GM12878 (cell line): ENCODE measurements around the gene LPA. TPM values are rescaled to one million over a fixed set of nuclear protein-coding genes. Genes with fewer than 3 reads are reported as not detected.

ENCODE experiments used
- ATAC-seq: fragments of 200-7000 bp; cut with Tn5 transposase; 3 replicates; pipeline ENCODE4 v1.9.1; 2020; ENCODE audit warnings: mild to moderate bottlenecking, moderate library complexity
- BruUV-seq: library from RNA; stranded (reverse); fragments of 400-500 nt; replicated peaks from 2 replicates; lab custom pipeline; 2021; lab: Mats Ljungman, UMichigan
- CTCF ChIA-PET: fragments of 300-600 bp; sonication (Branson Sonifier 250); formaldehyde crosslinking; extraction: SDS; loops from one replicate; lab custom pipeline; 2021; ENCODE audit warnings: inconsistent platforms; lab: Yijun Ruan, JAX
- POLR2A ChIA-PET: fragments of 350-600 bp; formaldehyde crosslinking; extraction: SDS; loops from one replicate; lab custom pipeline; 2021; ENCODE audit warnings: inconsistent platforms; lab: Charles Lee
- RAD21 ChIA-PET: fragments of 300-600 bp; sonication (Branson Sonifier 250); formaldehyde crosslinking; loops from one replicate; lab custom pipeline; 2023; ENCODE audit warnings: antibody characterized with exemption; ENCODE audit not compliant: unreplicated experiment; lab: Charles Lee
- SMC1A ChIA-PET: fragments of 300-600 bp; sonication (Branson Sonifier 250); formaldehyde crosslinking; loops from one replicate; lab custom pipeline; 2023; ENCODE audit not compliant: unreplicated experiment, uncharacterized antibody; lab: Charles Lee
- DNase-seq: peaks from one replicate; pipeline ENCODE4 v3.0.0-alpha.2; 2011; ENCODE audit warnings: low read depth, low spot score
- FAIRE-seq: peaks from 3 replicates; lab custom pipeline; 2011; peaks lifted over from hg19 to GRCh38; lab: Jason Lieb, UNC
- H2AFZ ChIP-seq: 2 replicates; pipeline ENCODE4 v1.6.0; 2011; ENCODE audit warnings: low read depth, low read length, control low read depth; ENCODE audit not compliant: control insufficient read depth
- H3K27ac ChIP-seq: 2 replicates; pipeline ENCODE4 v1.5.1; 2011; ENCODE audit warnings: control low read depth; ENCODE audit not compliant: control insufficient read depth, insufficient read depth
- H3K27me3 ChIP-seq, 2 experiments: replicated peaks in 1 of 2; 2 replicates each; pipeline versions ENCODE4 v1.6.0 to v1.6.1; 2011; ENCODE audit warnings: low read length in 1 of 2; ENCODE audit not compliant: control insufficient read depth in 2 of 2, insufficient read depth in 2 of 2
- H3K36me3 ChIP-seq, 2 experiments: 2 replicates each; pipeline ENCODE4 v1.5.1; 2011; ENCODE audit warnings: low read length in 1 of 2; ENCODE audit not compliant: control insufficient read depth in 2 of 2, insufficient read depth in 2 of 2
- H3K4me1 ChIP-seq: 2 replicates; pipeline ENCODE4 v1.6.1; 2011; ENCODE audit warnings: mild to moderate bottlenecking, low read length, moderate library complexity, mixed read lengths; ENCODE audit not compliant: control insufficient read depth, insufficient read depth
- H3K4me2 ChIP-seq: 2 replicates; pipeline ENCODE4 v1.6.0; 2011; ENCODE audit warnings: control low read depth; ENCODE audit not compliant: control insufficient read depth, insufficient read depth
- H3K4me3 ChIP-seq: fragments of 200-600 bp; sonication (generic); 2 replicates; pipeline ENCODE4 v1.5.1; 2016
- H3K79me2 ChIP-seq: 2 replicates; pipeline ENCODE4 v1.6.0; 2011; ENCODE audit warnings: low read length; ENCODE audit not compliant: control insufficient read depth, insufficient read depth
- H3K9ac ChIP-seq: 2 replicates; pipeline ENCODE4 v1.8.0; 2011; ENCODE audit warnings: low read length, control low read depth, mixed read lengths; ENCODE audit not compliant: control insufficient read depth, insufficient read depth
- H3K9me3 ChIP-seq: replicated peaks from 3 replicates; pipeline ENCODE4 v1.5.1; 2011; ENCODE audit warnings: mild to moderate bottlenecking, low read length; ENCODE audit not compliant: control insufficient read depth, insufficient read depth
- H4K20me1 ChIP-seq: 2 replicates; pipeline ENCODE4 v1.6.0; 2011; ENCODE audit not compliant: control insufficient read depth, insufficient read depth
- ASH2L ChIP-seq: fragments of 300-600, 200-600 bp; sonication (generic); IDR thresholded peaks from 2 replicates; pipeline ENCODE4 v1.6.1; 2017; ENCODE audit warnings: low read depth, mild to moderate bottlenecking, borderline replicate concordance
- ATF3 ChIP-seq: IDR thresholded peaks from 2 replicates; pipeline ENCODE4 v1.6.1; 2011; ENCODE audit warnings: low read depth, mild to moderate bottlenecking, low read length, moderate library complexity, borderline replicate concordance; ENCODE audit errors: extremely low read depth
- BCL3 ChIP-seq: IDR thresholded peaks from 2 replicates; pipeline ENCODE4 v1.6.1; 2011; ENCODE audit warnings: borderline replicate concordance, low read depth, mild to moderate bottlenecking, moderate library complexity, low read length; ENCODE audit not compliant: insufficient read depth, poor library complexity, severe bottlenecking
- BCLAF1 ChIP-seq: fragments of 450-650 bp; IDR thresholded peaks from 2 replicates; pipeline ENCODE4 v1.6.1; 2017; ENCODE audit warnings: antibody characterized with exemption, mild to moderate bottlenecking, moderate library complexity
- CHD1 ChIP-seq: IDR thresholded peaks from 2 replicates; pipeline ENCODE4 v1.6.1; 2012; ENCODE audit warnings: low read depth, low read length, improper control_type of control experiment
- MEF2A ChIP-seq: IDR thresholded peaks from 2 replicates; pipeline ENCODE4 v1.6.1; 2011; ENCODE audit warnings: low read depth, mild to moderate bottlenecking, low read length, moderate library complexity; ENCODE audit not compliant: insufficient read depth
- NFYA ChIP-seq: IDR thresholded peaks from 2 replicates; pipeline ENCODE4 v1.6.1; 2011; ENCODE audit warnings: low read depth, mild to moderate bottlenecking, low read length, improper control_type of control experiment, borderline replicate concordance
- NR2F1 ChIP-seq: fragments of 450-650 bp; conservative IDR thresholded peaks from 2 replicates; pipeline ENCODE4 v1.6.1; 2017; ENCODE audit warnings: mild to moderate bottlenecking
- SKIL ChIP-seq: fragments of 450-650 bp; IDR thresholded peaks from 2 replicates; pipeline ENCODE4 v1.6.1; 2017; ENCODE audit warnings: mild to moderate bottlenecking, low read depth, inconsistent platforms; ENCODE audit not compliant: poor library complexity, severe bottlenecking
- SPI1 ChIP-seq: IDR thresholded peaks from 2 replicates; pipeline ENCODE4 v1.6.1; 2011; ENCODE audit warnings: low read depth, mild to moderate bottlenecking, low read length, moderate library complexity, borderline replicate concordance; ENCODE audit not compliant: insufficient read depth
- TCF3 ChIP-seq: IDR thresholded peaks from 2 replicates; pipeline ENCODE4 v1.6.1; 2012; ENCODE audit warnings: low read depth, mild to moderate bottlenecking, low read length, borderline replicate concordance; ENCODE audit not compliant: insufficient read depth
- ZBTB40 ChIP-seq: fragments of 450-650 bp; IDR thresholded peaks from 2 replicates; pipeline ENCODE4 v1.6.1; 2016; ENCODE audit warnings: mild to moderate bottlenecking, moderate library complexity, borderline replicate concordance
- WGBS: methylation state at CpG from one replicate; pipeline ENCODE4 v1.1.6; 2016; ENCODE audit warnings: low lambda C conversion rate; ENCODE audit not compliant: insufficient replicate concordance, insufficient coverage; ENCODE audit errors: missing lambda C conversion rate; 5-methylcytosine and 5-hydroxymethylcytosine counted together
- in situ Hi-C: fragments of 300-500 bp; cut with MboI; formaldehyde crosslinking; loops from 9 replicates; pipeline ENCODE4 v1.14.3; 2018; ENCODE audit warnings: mixed read lengths
- intact Hi-C: fragments of 100-400 bp; cut with micrococcal nuclease; formaldehyde crosslinking; loops from one replicate; pipeline ENCODE4 v1.14.2; 2022; ENCODE audit not compliant: unreplicated experiment
- polyA plus RNA-seq, 11 experiments: library from polyadenylated mRNA; depleted of rRNA in 4 of 11; unstranded in 6 of 11; stranded (reverse) in 5 of 11; fragments of >200 nt; fragmentation: Nextera tagmentation in 4 of 11; fragmentation: Illumina TruSeq in 1 of 11; extraction: Ambion mirVana in 4 of 11; extraction: Trizol in 1 of 11; gene quantifications; 1 replicate in 1 of 11; 2 replicates in 10 of 11; pipeline versions ENCODE4 v1.2.1 to v1.2.3, GENCODE V29; 2011 to 2016; ENCODE audit warnings: inconsistent platforms in 2 of 11, missing spikeins in 2 of 11, low read depth in 1 of 11
- total RNA-seq, 4 experiments: library from RNA; depleted of rRNA in 3 of 4; stranded (reverse); fragments of >200 nt in 3 of 4; fragmentation: Illumina TruSeq in 1 of 4; extraction: Trizol in 1 of 4; gene quantifications; 2 replicates each; pipeline versions ENCODE4 v1.2.1 to v1.2.3, GENCODE V29; 2013 to 2021

Gene LPA
- total and polyA plus RNA-seq, 10 of the 15 experiments (the other 5 are each of a cell fraction or from before 2014, with no cell fraction given), result 0.03 to 2.8 (median 0.57) TPM

GRCh38 chr6:160691617-160692016, 27.5 kb upstream of the LPA start:
- H4K20me1 ChIP-seq, result no peaks in the 10 kb centered on the region
- TF ChIP-seq BCL3, result no peak
- TF ChIP-seq NFYA, result no peak
- TF ChIP-seq MEF2A, result no peak
- TF ChIP-seq SKIL, result no peak
- no peak for TF ChIP-seq TCF3
- TF ChIP-seq SPI1, result no peak
- no peak for TF ChIP-seq NR2F1
- no peak for TF ChIP-seq ASH2L
- no peak for TF ChIP-seq CHD1
- TF ChIP-seq ZBTB40, result no peak
- no peak for TF ChIP-seq BCLAF1
- TF ChIP-seq ATF3, result no peak
- BruUV-seq, result no TSS peak
- H3K4me1 ChIP-seq, result no peaks in the 10 kb centered on the region
- intact Hi-C loops (no loop called here), in situ Hi-C loops (no loop called here)
- no peak overlapping the region for H2AFZ ChIP-seq
- CTCF ChIA-PET, result no interaction called here
- H3K9ac ChIP-seq, result no peak overlapping the region
- ATAC-seq, result no peak
- H3K9me3 ChIP-seq, result no peaks in the 10 kb centered on the region
- RAD21 ChIA-PET, result interaction anchor here (0.7 kb wide), 1 partner anchor 43 kb away, joined by 3 read pairs; no protein-coding TSS in a partner anchor
- SMC1A ChIA-PET, result no interaction called here
- H3K27me3 ChIP-seq, result no peaks in the 10 kb centered on the region
- no peaks in the 10 kb centered on the region for H3K79me2 ChIP-seq
- 54% methylated on average over 5 of the region's 5 CpGs for WGBS
- H3K4me2 ChIP-seq, result no peak overlapping the region
- H3K27ac ChIP-seq, result no peak overlapping the region
- POLR2A ChIA-PET, result no interaction called here
- H3K4me3 ChIP-seq, result no peak overlapping the region
- FAIRE-seq, result no peak
- DNase-seq, result no peak
- H3K36me3 ChIP-seq, result no peaks in the 10 kb centered on the region
